ENCODE measurements around the gene DNAH6. TPM values are rescaled to one million over a fixed set of nuclear protein-coding genes. Genes with fewer than 3 reads are reported as not detected.

The DNAH6 gene
- total RNA-seq, 1 experiment from 2014 or later: 0.39 TPM

- H3K27ac Mint-ChIP-seq: no peak overlapping the region
- no peaks in the 10 kb centered on the region for H3K4me1 Mint-ChIP-seq
- ATAC-seq (no peak), DNase-seq (ENCODE audit: low spot score) (no peak)
- no peak overlapping the region for H3K4me3 Mint-ChIP-seq
- peaks cover 27% of the 10 kb centered on the region for H3K9me3 Mint-ChIP-seq
- no peaks in the 10 kb centered on the region for H3K27me3 Mint-ChIP-seq (ENCODE audit: low read depth)
- ChIA-PET CTCF (no interaction called here), POLR2A (no interaction called here)
- TF ChIP-seq ATF6 (CRISPR knock-in tag; IDR thresholded peaks at IDR 0.05): no peak
- 0 out of 2 replicates have a peak, but pooled peaks cover 4% of the 10 kb centered on the region for H3K36me3 Mint-ChIP-seq
Observed at GRCh38 chr2:84703831-84704230, 187.5 kb downstream of the DNAH6 start.

- peaks cover 27% of the 10 kb centered on the region for H3K9me3 Mint-ChIP-seq
- no peaks in the 10 kb centered on the region for H3K4me1 Mint-ChIP-seq
- 0 out of 2 replicates have a peak, but pooled peaks cover 4% of the 10 kb centered on the region for H3K36me3 Mint-ChIP-seq
- no peak overlapping the region for H3K27ac Mint-ChIP-seq
- DNase-seq (ENCODE audit: low spot score) (no peak), ATAC-seq (no peak)
- no peaks in the 10 kb centered on the region for H3K27me3 Mint-ChIP-seq (ENCODE audit: low read depth)
- POLR2A ChIA-PET: interaction anchor here (1.2 kb wide), 1 partner anchor 12 kb away, joined by 3 read pairs; no protein-coding TSS in a partner anchor
- H3K4me3 Mint-ChIP-seq: no peak overlapping the region
- CTCF ChIA-PET: interaction anchor here (0.5 kb wide), 1 partner anchor 222 kb away, joined by 3 read pairs; no protein-coding TSS in a partner anchor
- TF ChIP-seq GRHL2 (CRISPR knock-in tag; IDR thresholded peaks at IDR 0.05; ENCODE audit: insufficient replicate concordance, severe bottlenecking) (no peak), ZBTB21 (CRISPR knock-in tag; IDR thresholded peaks at IDR 0.05; ENCODE audit: borderline replicate concordance) (no peak), ZBTB43 (CRISPR knock-in tag; IDR thresholded peaks at IDR 0.05) (no peak), USF1 (CRISPR knock-in tag; IDR thresholded peaks at IDR 0.05) (no peak), ETV6 (CRISPR knock-in tag; IDR thresholded peaks at IDR 0.05) (no peak), ZNF671 (CRISPR knock-in tag; IDR thresholded peaks at IDR 0.05) (no peak), ZNF138 (CRISPR knock-in tag; conservative IDR thresholded peaks at IDR 0.05) (no peak), USF2 (CRISPR knock-in tag; IDR thresholded peaks at IDR 0.05) (no peak), ATF3 (CRISPR knock-in tag; conservative IDR thresholded peaks at IDR 0.05) (no peak), CREM (CRISPR knock-in tag; IDR thresholded peaks at IDR 0.05) (no peak), RORB (CRISPR knock-in tag; IDR thresholded peaks at IDR 0.05) (no peak), OVOL2 (CRISPR knock-in tag; IDR thresholded peaks at IDR 0.05; ENCODE audit: borderline replicate concordance) (no peak), FOXP1 (CRISPR knock-in tag; IDR thresholded peaks at IDR 0.05; ENCODE audit: borderline replicate concordance) (no peak), ZNF423 (CRISPR knock-in tag; IDR thresholded peaks at IDR 0.05) (no peak), AFF4 (CRISPR knock-in tag; IDR thresholded peaks at IDR 0.05; ENCODE audit: borderline replicate concordance) (no peak), SMAD3 (CRISPR knock-in tag; IDR thresholded peaks at IDR 0.05; ENCODE audit: borderline replicate concordance) (no peak), PRDM15 (CRISPR knock-in tag; IDR thresholded peaks at IDR 0.05) (no peak)
Observed at GRCh38 chr2:84704505-84705244, 188.4 kb downstream of the DNAH6 start.

Data from WTC11 (cell line).